ENCODE results near the gene NUP43.
"Not testable (repeated sequence)": the region's sequence is repeated elsewhere in the genome, so short reads cannot be mapped to it uniquely, and the experiment has no call there.

Gene NUP43

GRCh38 chr6:149696901-149697300 is 49.4 kb downstream of the NUP43 start:
- DNase-seq (ENCODE audit: low spot score): no peak
- H3K27ac Mint-ChIP-seq: no peak overlapping the region

GRCh38 chr6:149694921-149695320 is 51.4 kb downstream of the NUP43 start:
- no peaks in the 10 kb centered on the region for H3K27me3 Mint-ChIP-seq (ENCODE audit: low read depth)
- no peak overlapping the region for H3K27ac Mint-ChIP-seq
- no peak overlapping the region for H3K4me3 Mint-ChIP-seq
- H3K36me3 Mint-ChIP-seq (ENCODE audit: low read depth): peaks cover 28% of the 10 kb centered on the region
- H3K9me3 Mint-ChIP-seq: no peaks in the 10 kb centered on the region
- peaks cover 19% of the 10 kb centered on the region for H3K4me1 Mint-ChIP-seq (ENCODE audit: low read depth)
- no peak for DNase-seq (ENCODE audit: low spot score)

More at GRCh38 chr6:149696901-149697300, 49.4 kb downstream of the NUP43 start:
- peaks cover 20% of the 10 kb centered on the region for H3K36me3 Mint-ChIP-seq (ENCODE audit: low read depth)
- no peak overlapping the region for H3K4me3 Mint-ChIP-seq
- H3K4me1 Mint-ChIP-seq (ENCODE audit: low read depth): peaks cover 15% of the 10 kb centered on the region
- no peaks in the 10 kb centered on the region for H3K9me3 Mint-ChIP-seq
- H3K27me3 Mint-ChIP-seq (ENCODE audit: low read depth): no peaks in the 10 kb centered on the region

- Mint-ChIP-seq H3K9me3 (no peaks in the 10 kb centered on the region), H3K36me3 (ENCODE audit: low read depth) (peaks cover 44% of the 10 kb centered on the region), H3K4me1 (ENCODE audit: low read depth) (peaks cover 19% of the 10 kb centered on the region), H3K4me3 (no peak overlapping the region), H3K27ac (no peak overlapping the region), H3K27me3 (ENCODE audit: low read depth) (no peaks in the 10 kb centered on the region)
- no peak for DNase-seq (ENCODE audit: low spot score)
Observed at GRCh38 chr6:149691201-149691600, 55.1 kb downstream of the NUP43 start.

- Mint-ChIP-seq H3K4me1 (ENCODE audit: low read depth) (peaks cover 21% of the 10 kb centered on the region), H3K9me3 (no peaks in the 10 kb centered on the region), H3K27ac (peak overlapping the region; percentile 37), H3K27me3 (ENCODE audit: low read depth) (no peaks in the 10 kb centered on the region), H3K36me3 (ENCODE audit: low read depth) (peaks cover 42% of the 10 kb centered on the region), H3K4me3 (no peak overlapping the region)
- no peak for DNase-seq (ENCODE audit: low spot score)
Observed at GRCh38 chr6:149686230-149686629, 60.1 kb downstream of the NUP43 start.

- Mint-ChIP-seq H3K27ac (no peak overlapping the region), H3K4me3 (no peak overlapping the region), H3K27me3 (ENCODE audit: low read depth) (no peaks in the 10 kb centered on the region), H3K36me3 (ENCODE audit: low read depth) (peaks cover 45% of the 10 kb centered on the region), H3K9me3 (no peaks in the 10 kb centered on the region), H3K4me1 (ENCODE audit: low read depth) (peaks cover 21% of the 10 kb centered on the region)
- no peak for DNase-seq (ENCODE audit: low spot score)
Observed at GRCh38 chr6:149683256-149683859, 63.0 kb downstream of the NUP43 start.

- Mint-ChIP-seq H3K4me1 (ENCODE audit: low read depth) (peaks cover 14% of the 10 kb centered on the region), H3K36me3 (ENCODE audit: low read depth) (peaks cover 51% of the 10 kb centered on the region)
- H3K4me3 Mint-ChIP-seq; DNase-seq (ENCODE audit: low spot score); H3K27ac Mint-ChIP-seq; H3K9me3 Mint-ChIP-seq; H3K27me3 Mint-ChIP-seq (ENCODE audit: low read depth): not testable (repeated sequence)
Observed at GRCh38 chr6:149681845-149682244, 64.5 kb downstream of the NUP43 start.

GRCh38 chr6:149681209-149681608 is 65.1 kb downstream of the NUP43 start:
- H3K27ac Mint-ChIP-seq: peak overlapping the region; percentile 31
- DNase-seq (ENCODE audit: low spot score): no peak
- no peak overlapping the region for H3K4me3 Mint-ChIP-seq
- no peaks in the 10 kb centered on the region for H3K9me3 Mint-ChIP-seq
- peaks cover 50% of the 10 kb centered on the region for H3K36me3 Mint-ChIP-seq (ENCODE audit: low read depth)
- H3K27me3 Mint-ChIP-seq (ENCODE audit: low read depth): no peaks in the 10 kb centered on the region
- peaks cover 8% of the 10 kb centered on the region for H3K4me1 Mint-ChIP-seq (ENCODE audit: low read depth)

GRCh38 chr6:149680503-149680902 is 65.8 kb downstream of the NUP43 start:
- Mint-ChIP-seq H3K9me3 (no peaks in the 10 kb centered on the region), H3K27ac (no peak overlapping the region), H3K4me3 (no peak overlapping the region), H3K27me3 (ENCODE audit: low read depth) (no peaks in the 10 kb centered on the region), H3K36me3 (ENCODE audit: low read depth) (peaks cover 48% of the 10 kb centered on the region), H3K4me1 (ENCODE audit: low read depth) (peaks cover 4% of the 10 kb centered on the region)
- DNase-seq (ENCODE audit: low spot score): no peak

Measured in T-helper 2 cell treated with Interferon-gamma antibody and Interleukin-4, amounts not matched to agents 5 μg/mL and 100 μg/mL, for 36 hours (primary cell).